NB4 (cell line): ENCODE measurements around the gene TMEM87B.

Experiments used
- CTCF ChIP-seq: IDR thresholded peaks from one replicate; pipeline ENCODE4 v1.5.1; 2012; ENCODE audit warnings: low read depth, low read length
- MAX ChIP-seq: IDR thresholded peaks from 2 replicates; pipeline ENCODE4 v1.6.1; 2011; ENCODE audit warnings: low read depth, low read length
- MYC ChIP-seq: IDR thresholded peaks from 2 replicates; pipeline ENCODE4 v1.6.1; 2011; ENCODE audit warnings: low read depth, low read length
- POLR2A ChIP-seq: IDR thresholded peaks from 2 replicates; pipeline ENCODE4 v1.6.1; 2011; ENCODE audit warnings: mild to moderate bottlenecking; ENCODE audit not compliant: insufficient read length; ENCODE audit errors: extremely low read depth

GRCh38 chr2:112160283-112161250, 105.5 kb downstream of the TMEM87B start:
- TF ChIP-seq CTCF (no peak), POLR2A (no peak), MYC (no peak), MAX (no peak)
